ENCODE data around the gene LRCOL1. TPM values are rescaled to one million over a fixed set of nuclear protein-coding genes. Genes with fewer than 3 reads are reported as not detected.

LRCOL1 gene
- total RNA-seq, 1 donor from 2014 or later: not detected

GRCh38 chr12:132568826-132569480 is 41.4 kb downstream of the LRCOL1 start:
- H3K27me3 Mint-ChIP-seq: no peaks in the 10 kb centered on the region
- TF ChIP-seq CTCF (IDR thresholded peaks at IDR 0.05; ENCODE audit: unreplicated experiment): no peak
- no peak for DNase-seq (ENCODE audit: low spot score, unreplicated experiment)
- H3K9me3 Mint-ChIP-seq (ENCODE audit: low read depth): no peaks in the 10 kb centered on the region
- H3K4me1 Mint-ChIP-seq (ENCODE audit: low read depth): peaks cover 2% of the 10 kb centered on the region
- peaks cover 5% of the 10 kb centered on the region for H3K36me3 Mint-ChIP-seq (ENCODE audit: insufficient read depth)
- H3K27ac Mint-ChIP-seq: no peak overlapping the region
- no peak overlapping the region for H3K4me3 Mint-ChIP-seq (ENCODE audit: low read depth)

- no peak for DNase-seq (ENCODE audit: low spot score, unreplicated experiment)
- no peak for TF ChIP-seq CTCF (IDR thresholded peaks at IDR 0.05; ENCODE audit: unreplicated experiment)
- H3K36me3 Mint-ChIP-seq (ENCODE audit: insufficient read depth): peaks cover 7% of the 10 kb centered on the region
- H3K4me3 Mint-ChIP-seq (ENCODE audit: low read depth): no peak overlapping the region
- no peaks in the 10 kb centered on the region for H3K27me3 Mint-ChIP-seq
- no peak overlapping the region for H3K27ac Mint-ChIP-seq
- no peaks in the 10 kb centered on the region for H3K9me3 Mint-ChIP-seq (ENCODE audit: low read depth)
- peaks cover 4% of the 10 kb centered on the region for H3K4me1 Mint-ChIP-seq (ENCODE audit: low read depth)
These were observed 42.1 kb downstream of the LRCOL1 start for GRCh38 chr12:132568301-132568700.

GRCh38 chr12:132566516-132567131 is 43.8 kb downstream of the LRCOL1 start:
- H3K4me1 Mint-ChIP-seq (ENCODE audit: low read depth): peaks cover 9% of the 10 kb centered on the region
- no peak for TF ChIP-seq CTCF (IDR thresholded peaks at IDR 0.05; ENCODE audit: unreplicated experiment)
- H3K36me3 Mint-ChIP-seq (ENCODE audit: insufficient read depth): peaks cover 7% of the 10 kb centered on the region
- no peak for DNase-seq (ENCODE audit: low spot score, unreplicated experiment)
- no peak overlapping the region for H3K4me3 Mint-ChIP-seq (ENCODE audit: low read depth)
- no peaks in the 10 kb centered on the region for H3K9me3 Mint-ChIP-seq (ENCODE audit: low read depth)
- H3K27ac Mint-ChIP-seq: no peak overlapping the region
- H3K27me3 Mint-ChIP-seq: no peaks in the 10 kb centered on the region

- no peak for DNase-seq (ENCODE audit: low spot score, unreplicated experiment)
- no peak for TF ChIP-seq CTCF (IDR thresholded peaks at IDR 0.05; ENCODE audit: unreplicated experiment)
- H3K4me3 Mint-ChIP-seq (ENCODE audit: low read depth): no peak overlapping the region
- peaks cover 6% of the 10 kb centered on the region for H3K36me3 Mint-ChIP-seq (ENCODE audit: insufficient read depth)
- no peak overlapping the region for H3K27ac Mint-ChIP-seq
- H3K27me3 Mint-ChIP-seq: no peaks in the 10 kb centered on the region
- H3K9me3 Mint-ChIP-seq (ENCODE audit: low read depth): no peaks in the 10 kb centered on the region
- H3K4me1 Mint-ChIP-seq (ENCODE audit: low read depth): peaks cover 9% of the 10 kb centered on the region
These were observed 45.0 kb downstream of the LRCOL1 start for GRCh38 chr12:132565365-132565764.

- H3K27me3 Mint-ChIP-seq: no peaks in the 10 kb centered on the region
- H3K36me3 Mint-ChIP-seq (ENCODE audit: insufficient read depth): peaks cover 6% of the 10 kb centered on the region
- DNase-seq (ENCODE audit: low spot score, unreplicated experiment): no peak
- H3K27ac Mint-ChIP-seq: no peak overlapping the region
- H3K4me1 Mint-ChIP-seq (ENCODE audit: low read depth): peaks cover 9% of the 10 kb centered on the region
- no peak overlapping the region for H3K4me3 Mint-ChIP-seq (ENCODE audit: low read depth)
- TF ChIP-seq CTCF (IDR thresholded peaks at IDR 0.05; ENCODE audit: unreplicated experiment): no peak
- no peaks in the 10 kb centered on the region for H3K9me3 Mint-ChIP-seq (ENCODE audit: low read depth)
These were observed 46.5 kb downstream of the LRCOL1 start for GRCh38 chr12:132563911-132564310.

All from progenitor cell of endocrine pancreas (in vitro differentiated cells).